ENCODE results near the gene ZNF516.

- TF ChIP-seq POLR2A (IDR thresholded peaks at IDR 0.05) (no peak), CTCF (IDR thresholded peaks at IDR 0.05) (no peak)
Observed at GRCh38 chr18:76354348-76354747, 140.7 kb downstream of the ZNF516 start.

All from sigmoid colon (tissue), 3 donors.